Sigmoid colon (tissue), 7 donors: Measurements from ENCODE around the gene F2. TPM values are rescaled to one million over a fixed set of nuclear protein-coding genes. Genes with fewer than 3 reads are reported as not detected.

Experiments used
- DNase-seq: peaks from one replicate; pipeline ENCODE4 v3.0.0-alpha.2; 2019
- H3K27ac ChIP-seq, 4 donors: fragments of 200-600 bp; sonication (generic); one replicate each; pipeline ENCODE4 v1.5.1; 2016 to 2019; ENCODE audit warnings: mild to moderate bottlenecking in 1 of 4
- H3K27me3 ChIP-seq, 3 donors: fragments of 200-600 bp; sonication (generic); one replicate each; pipeline ENCODE4 v1.5.1; 2019; ENCODE audit warnings: mild to moderate bottlenecking in 1 of 3
- H3K36me3 ChIP-seq, 4 donors: fragments of 200-600 bp; sonication (generic); one replicate each; pipeline ENCODE4 v1.5.1; 2016 to 2019
- H3K4me1 ChIP-seq, 4 donors: fragments of 200-600 bp; sonication (generic); one replicate each; pipeline ENCODE4 v1.5.1; 2017 to 2019
- H3K4me3 ChIP-seq, 4 donors: fragments of 200-600 bp; sonication (generic); one replicate each; pipeline ENCODE4 v1.5.1; 2017 to 2019; ENCODE audit warnings: mild to moderate bottlenecking in 2 of 4, moderate library complexity in 1 of 4
- H3K9me3 ChIP-seq, 4 donors: fragments of 200-600 bp in 3 of 4; sonication (generic) in 3 of 4; one replicate each; pipeline versions ENCODE4 v1.5.1 to v1.6.1; 2013 to 2019
- EP300 ChIP-seq, 4 donors: sonication (generic); formaldehyde crosslinking; IDR thresholded peaks; one replicate each; pipeline ENCODE4 v1.6.1; 2017; ENCODE audit warnings: antibody characterized with exemption in 4 of 4
- POLR2A ChIP-seq, 2 donors: fragments of 450-650 bp; IDR thresholded peaks; one replicate each; pipeline ENCODE4 v1.6.1; 2016; ENCODE audit warnings: antibody characterized with exemption in 2 of 2, mild to moderate bottlenecking in 2 of 2, moderate library complexity in 2 of 2
- POLR2AphosphoS5 ChIP-seq, 4 donors: sonication (generic); formaldehyde crosslinking; IDR thresholded peaks; one replicate each; pipeline ENCODE4 v1.6.1; 2017; ENCODE audit warnings: antibody characterized with exemption in 4 of 4
- WGBS, 2 donors: extraction: QIAGEN DNeasy Blood & Tissue Kit; methylation state at CpG; one replicate each; pipeline ENCODE4 v1.1.7; 2013; 5-methylcytosine and 5-hydroxymethylcytosine counted together
- intact Hi-C: fragments of 100-400 bp; cut with DNase I; formaldehyde crosslinking; loops from one replicate; pipeline ENCODE4 v1.15.1; 2023
- polyA plus RNA-seq, 3 donors: library from polyadenylated mRNA; stranded (reverse); fragments of 200-250 nt; gene quantifications; one replicate each; pipeline ENCODE4 v1.2.3, GENCODE V29; 2013
- total RNA-seq, 4 donors: library from RNA; depleted of rRNA; stranded (reverse); fragments of >200 nt; gene quantifications; one replicate each; pipeline ENCODE4 v1.1.0, GENCODE V29; 2016
- TF ChIP-seq, protein P1 (sequence below), 4 experiments: fragments of 450-650 bp in 3 of 4; fragments of 200-600 bp in 1 of 4; IDR thresholded peaks; one replicate each; pipeline ENCODE4 v1.5.1; 2016 to 2019; ENCODE audit warnings: antibody characterized with exemption in 4 of 4, mild to moderate bottlenecking in 3 of 4, moderate library complexity in 2 of 4
- donor health status: healthy with polysubstance abuse.
- donor health status: Bipolar disorder and iron deficiency.
- donor health status: healthy.

The F2 gene
- total and polyA plus RNA-seq, 7 donors, result 0.13 to 0.46 (median 0.28) TPM; not detected in 4

DNA sequence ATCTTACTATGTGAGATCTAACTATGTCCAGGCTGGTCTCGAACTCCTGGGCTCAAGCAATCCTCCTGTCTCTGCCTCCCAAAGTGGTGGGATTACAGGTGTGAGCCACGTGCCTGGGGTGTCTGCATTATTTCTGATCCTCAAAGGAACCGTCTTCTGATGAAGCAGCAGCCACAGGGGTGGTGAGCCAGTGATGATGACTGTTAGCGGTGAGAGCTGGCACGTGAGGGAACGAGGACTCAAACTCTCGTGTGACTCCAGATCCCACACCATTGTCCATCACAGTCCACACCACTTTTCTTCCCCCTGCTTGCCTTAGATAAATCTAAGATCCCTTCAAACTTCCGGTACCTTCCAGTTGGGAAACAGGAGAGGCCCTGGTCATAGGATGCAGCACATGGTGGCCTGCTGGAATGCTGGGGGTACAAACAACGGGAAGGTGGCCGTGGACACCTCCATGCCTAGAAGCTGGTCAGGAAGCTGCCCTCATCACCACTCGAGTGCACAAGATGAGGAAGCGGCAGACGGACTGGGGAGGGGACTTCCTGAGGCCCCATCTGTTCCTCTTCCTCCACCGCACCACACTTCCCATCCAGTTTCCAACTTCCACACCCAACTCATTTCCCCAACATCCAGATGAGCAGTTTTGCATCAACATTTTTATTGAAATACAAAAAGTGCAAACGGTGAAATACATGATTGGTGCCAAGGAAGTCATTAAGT, 42.4 kb upstream of the F2 start:
- H3K27ac ChIP-seq, result peak overlapping the region; percentile 69 to 80 (median 74)
- H3K4me3 ChIP-seq, result no peak overlapping the region
- intact Hi-C loops, result no loop called here
- H3K9me3 ChIP-seq, result no peaks in the 10 kb centered on the region
- peaks cover 36 to 75% (median 49%) of the 10 kb centered on the region in 4 donors for H3K36me3 ChIP-seq
- no peaks in the 10 kb centered on the region for H3K27me3 ChIP-seq
- WGBS, 2 donors, result 81 to 86% methylated on average over 15 of the region's 15 CpGs
- no peak for DNase-seq
- H3K4me1 ChIP-seq, result peaks cover 0 to 30% (median 26%) of the 10 kb centered on the region in 4 donors
- TF ChIP-seq POLR2A (IDR thresholded peaks at IDR 0.05) (no peak), POLR2AphosphoS5 (IDR thresholded peaks at IDR 0.05) (no peak), EP300 (IDR thresholded peaks at IDR 0.05) (no peak)

DNA sequence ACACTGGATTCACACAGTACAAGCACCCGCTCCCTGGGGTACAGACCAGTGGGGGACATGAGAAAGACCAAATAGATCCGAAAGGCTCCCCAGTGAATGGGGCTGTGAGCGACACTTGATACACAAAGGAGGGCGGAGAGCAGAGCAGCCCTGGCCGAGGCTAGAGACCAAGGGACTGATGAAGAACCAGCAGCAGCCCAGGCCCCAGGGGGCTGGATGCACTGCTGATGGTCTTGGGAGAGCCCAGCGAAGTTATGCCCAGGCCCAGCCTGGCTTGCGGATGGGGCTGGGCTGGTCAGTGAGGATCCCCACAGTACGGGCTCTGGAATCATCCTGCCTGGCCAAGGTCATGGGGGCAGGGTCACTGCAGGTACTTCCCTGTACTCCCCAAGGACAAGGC, 41.8 kb upstream of the F2 start:
- DNase-seq, result no peak
- intact Hi-C loops, result no loop called here
- H3K27me3 ChIP-seq, result no peaks in the 10 kb centered on the region
- H3K9me3 ChIP-seq, result no peaks in the 10 kb centered on the region
- peaks cover 37 to 75% (median 51%) of the 10 kb centered on the region in 4 donors for H3K36me3 ChIP-seq
- H3K4me1 ChIP-seq, result peaks cover 0 to 30% (median 26%) of the 10 kb centered on the region in 4 donors
- peak overlapping the region in 3 of 4 donors; percentile 7 to 79 (median 18) for H3K27ac ChIP-seq
- H3K4me3 ChIP-seq, result no peak overlapping the region
- WGBS, 2 donors, result 91 to 94% methylated on average over 8 of the region's 8 CpGs
- TF ChIP-seq POLR2A (IDR thresholded peaks at IDR 0.05) (no peak), EP300 (IDR thresholded peaks at IDR 0.05) (no peak), POLR2AphosphoS5 (IDR thresholded peaks at IDR 0.05) (no peak)
- TF ChIP-seq, protein P1, sequence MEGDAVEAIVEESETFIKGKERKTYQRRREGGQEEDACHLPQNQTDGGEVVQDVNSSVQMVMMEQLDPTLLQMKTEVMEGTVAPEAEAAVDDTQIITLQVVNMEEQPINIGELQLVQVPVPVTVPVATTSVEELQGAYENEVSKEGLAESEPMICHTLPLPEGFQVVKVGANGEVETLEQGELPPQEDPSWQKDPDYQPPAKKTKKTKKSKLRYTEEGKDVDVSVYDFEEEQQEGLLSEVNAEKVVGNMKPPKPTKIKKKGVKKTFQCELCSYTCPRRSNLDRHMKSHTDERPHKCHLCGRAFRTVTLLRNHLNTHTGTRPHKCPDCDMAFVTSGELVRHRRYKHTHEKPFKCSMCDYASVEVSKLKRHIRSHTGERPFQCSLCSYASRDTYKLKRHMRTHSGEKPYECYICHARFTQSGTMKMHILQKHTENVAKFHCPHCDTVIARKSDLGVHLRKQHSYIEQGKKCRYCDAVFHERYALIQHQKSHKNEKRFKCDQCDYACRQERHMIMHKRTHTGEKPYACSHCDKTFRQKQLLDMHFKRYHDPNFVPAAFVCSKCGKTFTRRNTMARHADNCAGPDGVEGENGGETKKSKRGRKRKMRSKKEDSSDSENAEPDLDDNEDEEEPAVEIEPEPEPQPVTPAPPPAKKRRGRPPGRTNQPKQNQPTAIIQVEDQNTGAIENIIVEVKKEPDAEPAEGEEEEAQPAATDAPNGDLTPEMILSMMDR (IDR thresholded peaks at IDR 0.05), result no peak

DNA sequence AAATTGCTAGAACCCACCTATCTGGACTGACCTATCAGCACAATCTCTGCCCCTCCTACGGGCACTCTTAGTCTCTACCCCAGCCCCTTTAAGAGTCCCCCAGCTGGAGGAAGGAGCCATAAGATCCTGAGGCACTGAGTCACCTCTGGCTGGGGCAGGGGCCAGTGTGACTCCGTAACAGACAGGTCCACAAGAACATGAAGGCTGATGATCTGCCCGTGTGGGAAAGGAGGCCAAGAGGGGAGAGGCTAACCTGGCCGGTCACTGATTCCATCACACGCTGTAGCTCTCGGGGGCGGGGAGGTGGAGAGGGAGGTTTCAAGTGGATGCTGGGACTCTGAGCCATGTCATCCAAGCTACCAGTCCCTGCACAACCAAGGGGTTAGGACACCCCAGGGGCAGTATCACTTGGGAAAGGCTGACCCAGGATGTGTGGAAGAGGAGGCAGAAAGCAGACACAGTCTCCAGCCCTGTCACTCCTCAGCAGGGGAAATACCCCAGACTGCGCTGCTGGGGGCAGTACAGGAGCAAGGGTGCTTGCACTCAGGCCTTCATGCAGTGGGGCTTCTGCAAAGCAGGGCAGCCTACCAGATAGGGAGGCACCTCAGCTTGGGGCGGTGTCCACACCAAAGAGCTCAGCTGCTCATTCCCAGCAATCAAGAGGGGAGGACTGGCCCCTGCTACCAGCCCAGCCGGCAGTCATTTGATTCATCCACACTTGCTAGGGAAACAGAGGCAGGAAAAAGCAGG, 40.8 kb upstream of the F2 start:
- Histone ChIP-seq H3K27me3 (no peaks in the 10 kb centered on the region), H3K27ac (peak overlapping the region in 2 of 4 donors; percentile 21 to 79), H3K36me3 (peaks cover 36 to 73% (median 45%) of the 10 kb centered on the region in 4 donors), H3K4me1 (peaks cover 0 to 30% (median 27%) of the 10 kb centered on the region in 4 donors), H3K9me3 (no peaks in the 10 kb centered on the region), H3K4me3 (no peak overlapping the region)
- DNase-seq, result no peak
- WGBS, 2 donors, result 89 to 91% methylated on average over 10 of the region's 10 CpGs
- intact Hi-C loops, result no loop called here
- no peak for TF ChIP-seq POLR2A (IDR thresholded peaks at IDR 0.05)
- TF ChIP-seq POLR2AphosphoS5 (IDR thresholded peaks at IDR 0.05), result no peak
- TF ChIP-seq, protein P1 (IDR thresholded peaks at IDR 0.05), result no peak
- TF ChIP-seq EP300 (IDR thresholded peaks at IDR 0.05), result no peak

DNA sequence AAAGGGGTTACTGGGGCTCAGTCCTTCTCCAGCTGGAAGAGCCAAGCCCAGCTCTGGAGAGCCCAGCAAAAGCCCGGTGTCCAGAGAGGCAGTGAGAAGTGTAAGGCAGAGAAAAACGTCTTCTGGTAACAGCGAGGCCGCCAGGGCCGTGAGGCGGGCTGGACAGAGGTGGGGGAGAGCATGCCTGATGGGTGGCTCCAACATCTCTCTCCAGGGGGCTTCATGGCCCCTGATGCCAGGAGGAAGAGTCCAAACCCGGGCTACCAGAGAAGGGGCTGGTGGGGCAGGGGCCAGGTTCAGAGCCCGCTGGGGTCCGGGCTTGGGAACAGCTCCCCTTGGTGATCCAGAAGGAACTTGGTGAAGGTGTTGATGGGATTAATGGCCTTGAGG, 40.3 kb upstream of the F2 start:
- 91 to 93% methylated on average over 9 of the region's 9 CpGs for WGBS, 2 donors
- H3K27me3 ChIP-seq, result no peaks in the 10 kb centered on the region
- H3K4me3 ChIP-seq, result no peak overlapping the region
- no peak for DNase-seq
- TF ChIP-seq POLR2A (IDR thresholded peaks at IDR 0.05), result no peak
- no peak for TF ChIP-seq POLR2AphosphoS5 (IDR thresholded peaks at IDR 0.05)
- TF ChIP-seq EP300 (IDR thresholded peaks at IDR 0.05), result no peak
- TF ChIP-seq, protein P1 (IDR thresholded peaks at IDR 0.05), result no peak
- H3K4me1 ChIP-seq, result peaks cover 0 to 32% (median 30%) of the 10 kb centered on the region in 4 donors
- intact Hi-C loops, result no loop called here
- peaks cover 36 to 69% (median 45%) of the 10 kb centered on the region in 4 donors for H3K36me3 ChIP-seq
- H3K9me3 ChIP-seq, result no peaks in the 10 kb centered on the region
- peak overlapping the region in 1 of 4 donors; percentile 21 for H3K27ac ChIP-seq
